H1 (cell line): ENCODE measurements around the gene TCFL5. TPM values are rescaled to one million over a fixed set of nuclear protein-coding genes. Genes with fewer than 3 reads are reported as not detected.

Experiments used
- CTCF ChIA-PET: fragments of 300-600 bp; sonication (Branson Sonifier 250); formaldehyde crosslinking; loops from one replicate; lab custom pipeline; 2021; ENCODE audit not compliant: partially characterized antibody; lab: Charles Lee
- POLR2A ChIA-PET: fragments of 300-600 bp; sonication (Branson Sonifier 250); formaldehyde crosslinking; loops from one replicate; lab custom pipeline; 2021; ENCODE audit warnings: inconsistent platforms; ENCODE audit not compliant: partially characterized antibody; lab: Charles Lee
- DNase-seq, 2 experiments: peaks; one replicate each; pipeline versions ENCODE4 v3.0.0 to v3.0.0-alpha.2; 2010 to 2022; ENCODE audit warnings: low spot score in 2 of 2, low read depth in 1 of 2, mixed read lengths in 1 of 2
- FAIRE-seq: peaks from 2 replicates; lab custom pipeline; 2011; peaks lifted over from hg19 to GRCh38; lab: Jason Lieb, UNC
- H2AFZ ChIP-seq: 2 replicates; pipeline ENCODE4 v1.8.1; 2012; ENCODE audit warnings: low read length, inconsistent platforms
- H2AK5ac ChIP-seq: 2 replicates; pipeline ENCODE4 v1.6.1; 2013; ENCODE audit warnings: low read depth, low read length
- H2BK120ac ChIP-seq: replicated peaks from 2 replicates; pipeline ENCODE3; 2013; ENCODE audit warnings: low read depth, low read length, inconsistent platforms
- H2BK12ac ChIP-seq: 2 replicates; pipeline ENCODE4 v1.6.1; 2013; ENCODE audit warnings: low read depth, low read length
- H2BK15ac ChIP-seq: 2 replicates; pipeline ENCODE4 v1.6.1; 2013; ENCODE audit warnings: low read length
- H2BK20ac ChIP-seq: 2 replicates; pipeline ENCODE4 v1.6.1; 2013; ENCODE audit warnings: low read length
- H2BK5ac ChIP-seq: 2 replicates; pipeline ENCODE4 v1.6.1; 2013; ENCODE audit warnings: low read depth, low read length
- H3K14ac ChIP-seq: 2 replicates; pipeline ENCODE4 v1.6.1; 2013; ENCODE audit warnings: inconsistent platforms; ENCODE audit not compliant: insufficient read length
- H3K18ac ChIP-seq: 2 replicates; pipeline ENCODE4 v1.6.1; 2013; ENCODE audit warnings: low read length; ENCODE audit errors: extremely low read depth
- H3K23ac ChIP-seq: 2 replicates; pipeline ENCODE4 v1.6.1; 2013; ENCODE audit warnings: inconsistent platforms; ENCODE audit not compliant: insufficient read length
- H3K23me2 ChIP-seq: 2 replicates; pipeline ENCODE4 v1.6.1; 2013; ENCODE audit warnings: low read depth, low read length
- H3K27ac ChIP-seq: 2 replicates; pipeline ENCODE4 v1.6.1; 2011; ENCODE audit warnings: low read depth, low read length, inconsistent platforms
- H3K27me3 ChIP-seq, 4 experiments: replicated peaks in 1 of 4; 1 replicate in 1 of 4; 2 replicates in 3 of 4; pipeline versions ENCODE4 v1.6.1 to v1.8.1; 2011 to 2013; ENCODE audit warnings: low read length in 3 of 4, mild to moderate bottlenecking in 3 of 4, inconsistent platforms in 2 of 4, mixed read lengths in 2 of 4, moderate library complexity in 1 of 4; ENCODE audit not compliant: control insufficient read depth in 3 of 4, insufficient read depth in 3 of 4; ENCODE audit errors: extremely low read depth in 1 of 4
- H3K36me3 ChIP-seq, 4 experiments: 2 replicates each; pipeline versions ENCODE4 v1.6.1 to v1.8.1; 2011 to 2013; ENCODE audit warnings: mild to moderate bottlenecking in 4 of 4, low read length in 3 of 4, moderate library complexity in 2 of 4, control low read depth in 1 of 4, inconsistent platforms in 1 of 4; ENCODE audit not compliant: insufficient read depth in 4 of 4, control insufficient read depth in 2 of 4
- H3K4ac ChIP-seq: replicated peaks from 2 replicates; pipeline ENCODE3; 2013; ENCODE audit warnings: low read length, low read depth, mixed read lengths, inconsistent platforms; ENCODE audit not compliant: insufficient read length
- H3K4me1 ChIP-seq, 4 experiments: replicated peaks in 1 of 4; 1 replicate in 1 of 4; 2 replicates in 3 of 4; pipeline versions ENCODE4 v1.6.1 to v1.8.1; 2011 to 2013; ENCODE audit warnings: low read length in 3 of 4, inconsistent platforms in 2 of 4, mixed read lengths in 1 of 4; ENCODE audit not compliant: insufficient read depth in 4 of 4, control insufficient read depth in 3 of 4
- H3K4me2 ChIP-seq, 2 experiments: 2 replicates each; pipeline versions ENCODE4 v1.6.1 to v1.8.1; 2011 to 2013; ENCODE audit warnings: low read depth in 2 of 2, low read length in 2 of 2, control low read depth in 1 of 2, inconsistent platforms in 1 of 2, mild to moderate bottlenecking in 1 of 2; ENCODE audit not compliant: insufficient read depth in 1 of 2
- H3K4me3 ChIP-seq, 4 experiments: fragments of 200-600, 300-600 bp in 1 of 4; sonication (generic), shearing (Covaris generic), sonication (Bioruptor Twin) in 1 of 4; 2 replicates each; pipeline versions ENCODE4 v1.5.1 to v1.8.1; 2011 to 2016; ENCODE audit warnings: low read length in 4 of 4, low read depth in 3 of 4, control low read depth in 2 of 4, inconsistent platforms in 2 of 4, mild to moderate bottlenecking in 2 of 4, mixed read lengths in 1 of 4, moderate library complexity in 1 of 4; ENCODE audit not compliant: insufficient read depth in 2 of 4; ENCODE audit errors: extremely low read depth in 1 of 4
- H3K56ac ChIP-seq: replicated peaks from 2 replicates; pipeline ENCODE3; 2013; ENCODE audit warnings: low read depth, mild to moderate bottlenecking, mixed read lengths, low read length, inconsistent platforms; ENCODE audit not compliant: insufficient read length
- H3K79me1 ChIP-seq: 2 replicates; pipeline ENCODE4 v1.6.1; 2013; ENCODE audit warnings: low read depth, low read length, control low read depth
- H3K79me2 ChIP-seq, 2 experiments: 2 replicates each; pipeline versions ENCODE4 v1.6.1 to v1.8.1; 2012 to 2013; ENCODE audit warnings: low read length in 2 of 2, mild to moderate bottlenecking in 2 of 2, inconsistent platforms in 1 of 2; ENCODE audit not compliant: insufficient read depth in 2 of 2, control insufficient read depth in 1 of 2
- H3K9ac ChIP-seq, 4 experiments: replicated peaks in 1 of 4; 1 replicate in 1 of 4; 2 replicates in 3 of 4; pipeline versions ENCODE4 v1.6.1 to v1.8.1; 2011 to 2013; ENCODE audit warnings: low read depth in 3 of 4, low read length in 3 of 4, control low read depth in 2 of 4, mild to moderate bottlenecking in 2 of 4, moderate library complexity in 2 of 4, inconsistent platforms in 1 of 4; ENCODE audit errors: extremely low read depth in 1 of 4
- H3K9me3 ChIP-seq, 2 experiments: 2 replicates each; pipeline versions ENCODE4 v1.6.1 to v1.8.1; 2012 to 2013; ENCODE audit warnings: mild to moderate bottlenecking in 2 of 2, moderate library complexity in 2 of 2, control low read depth in 1 of 2, inconsistent platforms in 1 of 2, low read depth in 1 of 2, low read length in 1 of 2, mixed read lengths in 1 of 2; ENCODE audit not compliant: insufficient read depth in 2 of 2
- H4K20me1 ChIP-seq, 2 experiments: replicated peaks in 1 of 2; 2 replicates each; pipeline versions ENCODE3 to v1.8.1; 2011 to 2013; ENCODE audit warnings: inconsistent platforms in 2 of 2, low read length in 2 of 2, mild to moderate bottlenecking in 1 of 2; ENCODE audit not compliant: insufficient read depth in 2 of 2, control insufficient read depth in 1 of 2
- H4K5ac ChIP-seq: 2 replicates; pipeline ENCODE4 v1.6.1; 2013; ENCODE audit warnings: low read length, low read depth, mixed read lengths, inconsistent platforms; ENCODE audit not compliant: insufficient read length
- H4K8ac ChIP-seq: 2 replicates; pipeline ENCODE4 v1.8.0; 2013; ENCODE audit warnings: mild to moderate bottlenecking, moderate library complexity, low read length, inconsistent platforms; ENCODE audit not compliant: insufficient read depth; ENCODE audit errors: extremely low read depth
- H4K91ac ChIP-seq: replicated peaks from 2 replicates; pipeline ENCODE3; 2013; ENCODE audit warnings: low read length, mixed read lengths, inconsistent platforms; ENCODE audit not compliant: insufficient read length
- BACH1 ChIP-seq: IDR thresholded peaks from 2 replicates; pipeline ENCODE4 v1.6.1; 2012; ENCODE audit warnings: low read length, improper control_type of control experiment
- CBX8 ChIP-seq: fragments of 300-800, 300-1000 bp; sonication (generic); IDR thresholded peaks from 2 replicates; pipeline ENCODE4 v1.7.1; 2016; ENCODE audit warnings: low read depth, low read length, borderline replicate concordance
- EZH2 ChIP-seq: fragments of 200-600 bp; sonication (generic); IDR thresholded peaks from 2 replicates; pipeline ENCODE4 v1.7.1; 2012; ENCODE audit warnings: low read depth, mild to moderate bottlenecking, moderate library complexity, low read length, inconsistent platforms; ENCODE audit not compliant: severe bottlenecking
- FOSL1 ChIP-seq: IDR thresholded peaks from 2 replicates; pipeline ENCODE4 v1.6.1; 2011; ENCODE audit warnings: mild to moderate bottlenecking, low read depth, low read length, moderate library complexity; ENCODE audit not compliant: insufficient read depth
- JUND ChIP-seq: IDR thresholded peaks from 2 replicates; pipeline ENCODE4 v1.6.1; 2011; ENCODE audit warnings: mild to moderate bottlenecking, improper control_type of control experiment, low read length
- KDM1A ChIP-seq: fragments of 200-600, 300-600 bp; sonication (generic); IDR thresholded peaks from 2 replicates; pipeline ENCODE4 v1.7.1; 2016; ENCODE audit warnings: mild to moderate bottlenecking, low read length, borderline replicate concordance
- RXRA ChIP-seq: IDR thresholded peaks from 2 replicates; pipeline ENCODE4 v1.6.1; 2011; ENCODE audit warnings: low read depth, mild to moderate bottlenecking, low read length, moderate library complexity; ENCODE audit not compliant: insufficient read depth
- TCF12 ChIP-seq: IDR thresholded peaks from 2 replicates; pipeline ENCODE4 v1.6.1; 2011; ENCODE audit warnings: low read depth, mild to moderate bottlenecking, low read length
- WGBS, 2 experiments: shearing (Covaris generic) in 1 of 2; methylation state at CpG; one replicate each; pipeline versions ENCODE4 v1.1.6 to v1.1.7; 2013 to 2015; ENCODE audit warnings: low lambda C conversion rate in 2 of 2, mixed read lengths in 2 of 2, inconsistent platforms in 1 of 2, low coverage in 1 of 2, missing lambda C conversion rate in 1 of 2; ENCODE audit not compliant: insufficient replicate concordance in 2 of 2, insufficient coverage in 1 of 2, insufficient read length in 1 of 2; ENCODE audit errors: extremely low coverage in 1 of 2, missing lambda C conversion rate in 1 of 2; 5-methylcytosine and 5-hydroxymethylcytosine counted together
- polyA plus RNA-seq, 7 experiments: library from polyadenylated mRNA; depleted of rRNA in 3 of 7; stranded (reverse) in 5 of 7; unstranded in 2 of 7; fragments of >200 nt in 5 of 7; fragments of 200-250 nt in 2 of 7; gene quantifications; 1 replicate in 5 of 7; 2 replicates in 1 of 7; 4 replicates in 1 of 7; pipeline versions ENCODE4 v1.2.1 to v1.2.3, GENCODE V29; 2011 to 2013; ENCODE audit warnings: missing spikeins in 2 of 7, mixed read lengths in 2 of 7
- total RNA-seq: library from RNA; stranded (reverse); fragmentation: NEBNext Ultra II Directional; extraction: Animal tissue kit (Norgen Biotek cat#: 25700); gene quantifications from 2 replicates; pipeline ENCODE4 v1.2.1, GENCODE V29; 2021
- TF ChIP-seq, protein P1 (sequence below): IDR thresholded peaks from 2 replicates; pipeline ENCODE4 v1.6.1; 2012; ENCODE audit warnings: inconsistent platforms

The TCFL5 gene
- total and polyA plus RNA-seq, 2 of the 8 experiments (the other 6 are each of a cell fraction or from before 2014, with no cell fraction given), result 6.2 to 15.0 TPM

DNA sequence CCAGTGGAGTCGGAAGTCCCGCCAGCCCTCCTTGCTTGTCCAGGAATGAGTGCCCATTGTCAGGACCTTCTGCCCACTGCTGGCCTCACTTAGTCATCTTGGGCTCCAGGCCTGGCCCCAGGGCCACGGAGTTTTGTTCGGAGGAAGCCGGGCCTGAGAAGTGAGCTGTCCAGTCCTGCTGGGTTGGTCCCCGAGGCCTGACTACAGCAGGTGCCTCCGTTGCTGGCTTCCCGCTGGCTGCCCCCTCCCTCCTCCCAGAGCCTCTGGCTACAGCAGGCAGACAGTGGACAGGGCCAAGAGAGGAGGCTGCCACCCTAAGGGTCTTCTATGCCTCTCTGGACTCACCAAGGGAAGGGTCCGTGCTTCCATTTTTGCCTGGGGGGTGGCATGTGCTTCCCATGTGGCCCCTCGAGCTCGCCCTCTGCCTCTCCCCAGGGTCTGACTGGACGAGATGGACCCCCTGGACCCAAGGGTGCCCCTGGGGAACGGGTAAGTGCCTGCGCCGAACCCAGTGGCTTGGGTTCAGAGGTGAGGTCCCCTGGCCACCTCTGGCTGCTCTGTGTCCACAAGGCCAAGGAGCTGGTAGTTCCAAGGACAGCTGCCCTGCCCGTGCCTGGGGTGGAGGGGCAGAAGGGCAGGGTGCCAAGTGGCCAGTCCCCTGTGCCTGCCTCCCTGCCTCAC is 42.0 kb downstream of the TCFL5 start:
- Histone ChIP-seq H3K9me3 (no peaks in the 10 kb centered on the region), H3K23ac (no peak overlapping the region), H3K4me3 (no peak overlapping the region), H3K18ac (no peak overlapping the region), H4K5ac (no peak overlapping the region), H2AFZ (no peak overlapping the region), H4K91ac (no peak overlapping the region), H3K56ac (no peak overlapping the region), H3K14ac (no peak overlapping the region), H3K79me2 (no peaks in the 10 kb centered on the region), H2BK5ac (no peak overlapping the region), H2BK15ac (no peak overlapping the region), H3K27ac (no peak overlapping the region), H3K27me3 (peaks cover 0 to 8% (median 2%) of the 10 kb centered on the region in 4 experiments; a peak in 2 of 7 replicates), H2BK120ac (no peak overlapping the region), H4K20me1 (peaks cover 0 to 4% of the 10 kb centered on the region in 2 experiments), H3K4me1 (peaks cover 0 to 32% (median 19%) of the 10 kb centered on the region in 4 experiments; a peak in 5 of 7 replicates), H3K4ac (no peak overlapping the region), H3K23me2 (peaks cover 13% of the 10 kb centered on the region), H3K9ac (no peak overlapping the region), H3K4me2 (no peak overlapping the region), H3K79me1 (no peaks in the 10 kb centered on the region), H2BK12ac (no peak overlapping the region), H4K8ac (no peak overlapping the region), H2BK20ac (no peak overlapping the region), H3K36me3 (no peaks in the 10 kb centered on the region), H2AK5ac (no peak overlapping the region)
- TF ChIP-seq EZH2, result no peak
- TF ChIP-seq TCF12, result no peak
- no peak for TF ChIP-seq CBX8
- TF ChIP-seq FOSL1, result no peak
- no peak for TF ChIP-seq KDM1A
- no peak for TF ChIP-seq JUND
- no peak for TF ChIP-seq BACH1
- TF ChIP-seq RXRA, result no peak
- TF ChIP-seq, protein P1, sequence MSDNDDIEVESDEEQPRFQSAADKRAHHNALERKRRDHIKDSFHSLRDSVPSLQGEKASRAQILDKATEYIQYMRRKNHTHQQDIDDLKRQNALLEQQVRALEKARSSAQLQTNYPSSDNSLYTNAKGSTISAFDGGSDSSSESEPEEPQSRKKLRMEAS, result no peak
- ChIA-PET CTCF (interaction anchor here (1.3 kb wide), 1 partner anchor 131 kb away, joined by 3 read pairs; no protein-coding TSS in a partner anchor), POLR2A (interaction anchor here (0.9 to 1.0 kb wide), 2 partner anchors 13 to 22 kb away, joined by 3 read pairs; no protein-coding TSS in a partner anchor)
- FAIRE-seq (no peak), DNase-seq (no peak)
- 92% methylated on average over 16 of the region's 16 CpGs; no CpG with 5 or more reads in 1 of the 2 experiments for WGBS, 2 experiments
